ENCODE data around the gene LRBA.

The LRBA gene

GRCh38 chr4:150625033-150625432 is 390.1 kb downstream of the LRBA start:
- H3K79me2 ChIP-seq (ENCODE audit: insufficient read depth, low read length), result no peaks in the 10 kb centered on the region
- ATAC-seq (ENCODE audit: insufficient read depth, low read depth) (no peak), DNase-seq (no peak)
- H3K4me3 ChIP-seq (ENCODE audit: low read depth in 1 of 2, low read length in 2 of 2), result no peak overlapping the region
- no peak overlapping the region for H3K27ac ChIP-seq (ENCODE audit: low read length)
- no peak overlapping the region for H3K4me2 ChIP-seq (ENCODE audit: insufficient read depth, low read length)
- H3K27me3 ChIP-seq (ENCODE audit: insufficient read depth, low read length, poor library complexity), result no peaks in the 10 kb centered on the region
- TF ChIP-seq CTCF (IDR thresholded peaks at IDR 0.05; ENCODE audit: borderline replicate concordance, extremely low read depth, low read length, poor library complexity, severe bottlenecking) (no peak), EZH2 (IDR thresholded peaks at IDR 0.05; ENCODE audit: borderline replicate concordance, low read depth, low read length, severe bottlenecking) (no peak)
- H4K20me1 ChIP-seq (ENCODE audit: insufficient read depth, low read length), result no peaks in the 10 kb centered on the region
- no peak overlapping the region for H2AFZ ChIP-seq (ENCODE audit: low read depth, low read length)
- no peaks in the 10 kb centered on the region for H3K4me1 ChIP-seq (ENCODE audit: insufficient read depth, low read length)
- no peak overlapping the region for H3K9ac ChIP-seq (ENCODE audit: low read depth, low read length)
- no peaks in the 10 kb centered on the region for H3K9me3 ChIP-seq (ENCODE audit: insufficient read depth, low read length, severe bottlenecking)
- H3K36me3 ChIP-seq (ENCODE audit: insufficient read depth, low read length), result no peaks in the 10 kb centered on the region

GRCh38 chr4:150624055-150624454 is 391.0 kb downstream of the LRBA start:
- H4K20me1 ChIP-seq (ENCODE audit: insufficient read depth, low read length), result no peaks in the 10 kb centered on the region
- H3K4me1 ChIP-seq (ENCODE audit: insufficient read depth, low read length), result no peaks in the 10 kb centered on the region
- H3K9ac ChIP-seq (ENCODE audit: low read depth, low read length), result no peak overlapping the region
- no peak overlapping the region for H3K4me3 ChIP-seq (ENCODE audit: low read depth in 1 of 2, low read length in 2 of 2)
- DNase-seq, result no peak
- TF ChIP-seq EZH2 (IDR thresholded peaks at IDR 0.05; ENCODE audit: borderline replicate concordance, low read depth, low read length, severe bottlenecking), result no peak
- no peak for TF ChIP-seq CTCF (IDR thresholded peaks at IDR 0.05; ENCODE audit: borderline replicate concordance, extremely low read depth, low read length, poor library complexity, severe bottlenecking)
- no peak overlapping the region for H3K4me2 ChIP-seq (ENCODE audit: insufficient read depth, low read length)
- H2AFZ ChIP-seq (ENCODE audit: low read depth, low read length), result no peak overlapping the region
- no peaks in the 10 kb centered on the region for H3K36me3 ChIP-seq (ENCODE audit: insufficient read depth, low read length)
- no peak for ATAC-seq (ENCODE audit: insufficient read depth, low read depth)
- H3K27ac ChIP-seq (ENCODE audit: low read length), result no peak overlapping the region
- H3K79me2 ChIP-seq (ENCODE audit: insufficient read depth, low read length), result no peaks in the 10 kb centered on the region
- no peaks in the 10 kb centered on the region for H3K27me3 ChIP-seq (ENCODE audit: insufficient read depth, low read length, poor library complexity)
- H3K9me3 ChIP-seq (ENCODE audit: insufficient read depth, low read length, severe bottlenecking), result no peaks in the 10 kb centered on the region

- Histone ChIP-seq H3K27ac (ENCODE audit: low read length) (no peak overlapping the region), H3K4me3 (ENCODE audit: low read depth in 1 of 2, low read length in 2 of 2) (no peak overlapping the region), H3K27me3 (ENCODE audit: insufficient read depth, low read length, poor library complexity) (no peaks in the 10 kb centered on the region), H3K4me2 (ENCODE audit: insufficient read depth, low read length) (no peak overlapping the region), H3K9ac (ENCODE audit: low read depth, low read length) (no peak overlapping the region), H3K4me1 (ENCODE audit: insufficient read depth, low read length) (no peaks in the 10 kb centered on the region), H3K9me3 (ENCODE audit: insufficient read depth, low read length, severe bottlenecking) (no peaks in the 10 kb centered on the region), H4K20me1 (ENCODE audit: insufficient read depth, low read length) (no peaks in the 10 kb centered on the region), H2AFZ (ENCODE audit: low read depth, low read length) (no peak overlapping the region), H3K79me2 (ENCODE audit: insufficient read depth, low read length) (no peaks in the 10 kb centered on the region), H3K36me3 (ENCODE audit: insufficient read depth, low read length) (no peaks in the 10 kb centered on the region)
- DNase-seq (no peak), ATAC-seq (ENCODE audit: insufficient read depth, low read depth) (no peak)
- no peak for TF ChIP-seq EZH2 (IDR thresholded peaks at IDR 0.05; ENCODE audit: borderline replicate concordance, low read depth, low read length, severe bottlenecking)
- TF ChIP-seq CTCF (IDR thresholded peaks at IDR 0.05; ENCODE audit: borderline replicate concordance, extremely low read depth, low read length, poor library complexity, severe bottlenecking), result no peak
Measured at GRCh38 chr4:150619042-150619441, 396.0 kb downstream of the LRBA start.

GRCh38 chr4:150609131-150609530 is 406.0 kb downstream of the LRBA start:
- Histone ChIP-seq H4K20me1 (ENCODE audit: insufficient read depth, low read length) (no peaks in the 10 kb centered on the region), H3K4me3 (ENCODE audit: low read depth in 1 of 2, low read length in 2 of 2) (no peak overlapping the region), H3K27me3 (ENCODE audit: insufficient read depth, low read length, poor library complexity) (no peaks in the 10 kb centered on the region)

More at GRCh38 chr4:150609131-150609530, 406.0 kb downstream of the LRBA start:
- TF ChIP-seq CTCF (IDR thresholded peaks at IDR 0.05; ENCODE audit: borderline replicate concordance, extremely low read depth, low read length, poor library complexity, severe bottlenecking), result no peak
- DNase-seq (no peak), ATAC-seq (ENCODE audit: insufficient read depth, low read depth) (no peak)
- H3K27ac ChIP-seq (ENCODE audit: low read length), result no peak overlapping the region
- no peaks in the 10 kb centered on the region for H3K4me1 ChIP-seq (ENCODE audit: insufficient read depth, low read length)
- H3K9ac ChIP-seq (ENCODE audit: low read depth, low read length), result no peak overlapping the region
- H3K4me2 ChIP-seq (ENCODE audit: insufficient read depth, low read length), result no peak overlapping the region
- H3K79me2 ChIP-seq (ENCODE audit: insufficient read depth, low read length), result no peaks in the 10 kb centered on the region
- H3K9me3 ChIP-seq (ENCODE audit: insufficient read depth, low read length, severe bottlenecking), result no peaks in the 10 kb centered on the region
- no peak overlapping the region for H2AFZ ChIP-seq (ENCODE audit: low read depth, low read length)
- H3K36me3 ChIP-seq (ENCODE audit: insufficient read depth, low read length), result no peaks in the 10 kb centered on the region
